Measurements from ENCODE around the gene OSBPL2. TPM values are rescaled to one million over a fixed set of nuclear protein-coding genes. Genes with fewer than 3 reads are reported as not detected.

OSBPL2 gene
- total and polyA plus RNA-seq, 9 of the 15 experiments (the other 6 are each of a cell fraction or from before 2014, with no cell fraction given) = 2.5 to 25.6 (median 14.1) TPM

- TF ChIP-seq ZBTB40 (IDR thresholded peaks at IDR 0.05) (peak; percentile 30; the same call in 1 of the 2 replicates), ZBTB40 (CRISPR knock-in tag; IDR thresholded peaks at IDR 0.05) (no peak), PCBP1 (IDR thresholded peaks at IDR 0.05; ENCODE audit: low read depth, low read length, poor library complexity, severe bottlenecking) (no peak), ZBTB43 (CRISPR knock-in tag; IDR thresholded peaks at IDR 0.05) (no peak), MITF (IDR thresholded peaks at IDR 0.05) (peak; percentile 35; the same call in 1 of the 2 replicates), FOXJ3 (CRISPR knock-in tag; IDR thresholded peaks at IDR 0.05) (no peak), NFYB (IDR thresholded peaks at IDR 0.05; ENCODE audit: extremely low read depth, insufficient read length) (peak; percentile 86), ETS2 (tag; IDR thresholded peaks at IDR 0.05; ENCODE audit: borderline replicate concordance, poor library complexity, severe bottlenecking) (no peak), BRD9 (IDR thresholded peaks at IDR 0.05; ENCODE audit: low read depth, partially characterized antibody) (no peak), TAF1 (IDR thresholded peaks at IDR 0.05; ENCODE audit: control insufficient read depth, extremely low read depth, insufficient read depth, low read length, severe bottlenecking) (peak; percentile 22), NFIX (CRISPR knock-in tag; IDR thresholded peaks at IDR 0.05; ENCODE audit: low read depth) (no peak), ARID2 (IDR thresholded peaks at IDR 0.05) (no peak), HMGXB4 (CRISPR knock-in tag; IDR thresholded peaks at IDR 0.05) (no peak)
Measured at GRCh38 chr20:62237801-62238568, at the start of gene OSBPL2 (continued).

Measured in K562 (cell line).